NK-92 (cell line): Measurements from ENCODE around the gene UBE2M.
"Not testable (repeated sequence)": the region's sequence is repeated elsewhere in the genome, so short reads cannot be mapped to it uniquely, and the experiment has no call there.

ENCODE experiments used
- DNase-seq: peaks from one replicate; lab custom pipeline; 2025; ENCODE audit not compliant: unreplicated experiment; lab: John Stamatoyannopoulos, UW

Gene UBE2M

DNA sequence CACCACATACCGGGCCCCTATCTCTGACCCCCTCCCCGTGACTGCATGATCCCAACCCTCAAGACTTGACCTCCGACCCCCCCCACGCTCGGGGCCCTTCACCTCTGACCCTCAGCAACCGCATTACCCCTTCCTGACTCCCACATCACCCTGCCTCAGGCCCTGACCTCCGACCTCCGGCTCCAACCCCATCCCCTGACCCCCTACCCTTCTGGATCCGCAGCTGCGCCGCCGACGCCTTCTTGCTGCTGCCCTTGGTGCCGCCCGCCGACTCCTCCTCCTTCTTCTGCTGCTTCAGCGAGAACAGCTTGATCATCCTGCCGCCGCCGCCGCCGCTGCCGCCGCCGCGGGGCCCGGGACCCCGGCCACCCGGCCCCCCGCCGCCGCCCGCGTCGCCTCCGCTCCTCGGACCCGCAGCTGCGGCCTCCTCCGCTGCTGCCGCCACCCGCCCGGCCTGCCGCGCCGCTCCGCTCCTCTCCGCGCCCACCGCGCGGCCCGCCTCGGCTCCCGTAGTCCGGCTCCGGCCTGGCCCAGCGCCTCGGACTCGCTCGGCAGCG is at the start of gene UBE2M:
Gene UBE2M (minus strand): TSS at position 546 of the 557 bp plus-strand sequence. CDS start 230 bp downstream, at position 316.
- DNase-seq = no peak

DNA sequence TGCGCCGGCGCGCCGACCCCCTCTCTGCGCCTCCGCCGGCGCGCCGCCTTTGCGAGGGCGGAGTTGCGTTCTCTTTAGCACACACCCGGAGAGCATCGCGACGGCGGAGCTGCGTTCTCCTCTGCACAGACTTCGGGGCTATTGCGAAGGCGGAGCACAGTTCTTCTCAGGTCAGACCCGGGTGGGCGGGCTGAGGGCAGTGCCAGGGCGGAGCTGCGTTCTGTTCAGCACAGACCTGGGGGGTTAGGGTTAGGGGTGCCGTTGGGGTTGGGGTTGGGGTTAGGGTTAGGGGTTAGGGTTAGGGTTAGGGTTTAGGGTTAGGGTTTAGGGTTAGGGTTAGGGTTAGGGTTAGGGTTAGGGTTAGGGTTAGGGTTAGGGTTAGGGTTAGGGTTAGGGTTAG is 48.8 kb upstream of the UBE2M start:
- DNase-seq = not testable (repeated sequence)

- not testable (repeated sequence) for DNase-seq
Observed at GRCh38 chr19:58606251-58606896, 48.0 kb upstream of the UBE2M start.

DNA sequence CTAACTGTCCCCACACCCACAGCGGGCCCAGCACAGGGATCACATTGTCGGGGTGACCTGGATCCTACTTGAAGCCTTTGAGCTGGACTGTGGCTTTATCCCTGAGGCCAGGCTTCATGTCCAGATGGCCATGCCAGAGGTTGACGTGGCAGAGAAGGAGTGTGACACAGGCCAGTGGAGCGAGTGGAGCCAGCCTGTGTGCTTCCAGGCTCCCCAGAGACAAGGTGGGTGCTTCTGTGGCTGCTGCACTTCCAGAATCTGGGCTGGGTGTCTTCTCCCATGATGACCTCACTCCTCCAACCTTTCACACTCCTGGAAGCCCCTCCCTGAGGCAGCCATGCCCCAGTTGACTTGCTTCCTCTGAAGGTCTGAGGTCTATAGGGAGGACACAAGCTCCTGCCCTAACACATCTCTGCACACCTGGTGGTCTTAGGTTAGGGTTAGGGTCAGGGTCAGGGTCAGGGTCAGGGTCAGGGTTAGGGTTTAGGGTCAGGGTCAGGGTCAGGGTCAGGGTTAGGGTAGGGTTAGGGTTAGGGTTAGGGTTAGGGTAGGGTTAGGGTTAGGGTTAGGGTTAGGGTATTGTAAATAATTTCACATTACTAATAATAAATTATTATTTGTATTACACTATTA is 27.8 kb upstream of the UBE2M start:
- DNase-seq = no peak

DNA sequence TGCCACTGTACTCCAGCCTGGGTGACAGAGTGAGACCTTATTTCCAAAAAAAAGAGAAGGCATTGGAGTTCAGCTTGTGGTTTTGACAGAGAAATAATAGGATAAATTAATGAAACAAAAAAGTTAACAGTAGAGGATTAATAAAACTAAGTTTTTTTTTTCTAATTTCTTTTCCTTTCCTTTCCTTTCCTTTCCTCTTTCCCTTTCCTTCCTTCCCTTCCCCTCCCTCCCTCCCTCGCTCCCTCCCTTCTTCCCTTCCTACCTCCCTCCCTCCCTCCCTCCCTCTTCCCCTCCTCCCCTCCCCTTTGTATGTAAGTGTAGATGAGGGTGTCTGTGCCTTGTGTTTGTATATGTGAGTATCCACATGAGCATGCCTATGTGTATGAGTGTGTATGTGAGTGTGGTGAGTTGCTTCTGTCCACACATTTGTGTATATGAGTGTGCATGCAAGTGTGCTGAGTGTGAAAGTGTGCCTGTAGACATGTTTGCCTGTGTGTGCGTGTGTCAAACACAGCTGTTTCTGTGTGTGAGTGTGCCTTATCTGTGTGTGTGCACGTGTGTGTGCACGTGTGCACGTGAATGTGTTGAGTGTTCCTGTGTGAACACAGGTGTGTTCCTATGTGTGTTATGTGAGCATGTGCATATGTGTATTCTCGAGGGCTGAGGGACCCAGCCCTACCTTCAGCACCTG is 27.2 kb upstream of the UBE2M start:
- DNase-seq = no peak

DNA sequence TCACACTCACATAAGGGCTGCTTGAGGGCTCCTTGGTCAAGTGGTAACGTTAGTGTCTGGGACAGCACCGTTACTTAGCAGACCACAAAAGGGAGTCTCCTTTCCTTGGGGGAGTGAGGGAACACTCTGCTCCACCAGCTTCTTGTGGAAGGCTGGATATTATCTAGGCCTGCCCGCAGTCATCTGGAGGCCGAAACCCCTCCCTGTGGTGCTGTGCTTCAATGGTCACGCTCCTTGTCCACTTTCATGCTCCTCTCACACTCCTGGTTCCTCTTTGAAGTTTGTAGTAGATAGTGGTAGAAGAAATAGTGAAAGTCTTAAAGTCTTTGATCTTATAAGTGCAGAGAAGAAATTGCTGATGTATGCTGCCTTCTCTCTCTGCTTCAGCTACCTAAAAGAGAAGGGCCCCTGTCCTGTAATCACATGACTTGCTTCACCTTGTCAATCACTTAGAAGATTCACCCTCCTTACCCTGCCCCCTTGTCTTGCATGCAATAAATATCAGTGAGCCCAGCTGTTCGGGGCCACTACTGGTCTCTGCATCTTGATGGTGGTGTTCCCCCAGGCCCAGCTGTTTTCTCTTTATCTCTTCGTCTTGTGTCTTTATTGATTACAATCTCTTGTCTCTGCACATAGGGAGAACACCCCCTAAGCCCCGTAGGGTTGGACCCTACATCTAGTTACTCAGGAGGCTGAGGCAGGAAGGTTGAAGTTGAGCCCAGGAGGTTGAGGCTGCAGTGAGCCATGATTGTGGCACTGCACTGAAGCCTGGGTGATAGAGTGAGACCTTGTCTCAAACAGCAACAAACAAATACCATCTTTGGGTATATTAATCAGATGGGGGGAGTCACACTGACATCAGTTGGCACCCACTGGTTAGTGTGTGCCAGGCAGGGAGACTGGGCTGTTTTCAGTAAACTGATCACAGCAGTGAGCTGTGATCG is 26.4 kb upstream of the UBE2M start:
- no peak for DNase-seq

- no peak for DNase-seq
Observed at GRCh38 chr19:58582985-58583384, 24.6 kb upstream of the UBE2M start.

GRCh38 chr19:58581227-58582141 is 23.1 kb upstream of the UBE2M start:
- DNase-seq = no peak

GRCh38 chr19:58579473-58580142 is 21.2 kb upstream of the UBE2M start:
- DNase-seq = no peak

DNA sequence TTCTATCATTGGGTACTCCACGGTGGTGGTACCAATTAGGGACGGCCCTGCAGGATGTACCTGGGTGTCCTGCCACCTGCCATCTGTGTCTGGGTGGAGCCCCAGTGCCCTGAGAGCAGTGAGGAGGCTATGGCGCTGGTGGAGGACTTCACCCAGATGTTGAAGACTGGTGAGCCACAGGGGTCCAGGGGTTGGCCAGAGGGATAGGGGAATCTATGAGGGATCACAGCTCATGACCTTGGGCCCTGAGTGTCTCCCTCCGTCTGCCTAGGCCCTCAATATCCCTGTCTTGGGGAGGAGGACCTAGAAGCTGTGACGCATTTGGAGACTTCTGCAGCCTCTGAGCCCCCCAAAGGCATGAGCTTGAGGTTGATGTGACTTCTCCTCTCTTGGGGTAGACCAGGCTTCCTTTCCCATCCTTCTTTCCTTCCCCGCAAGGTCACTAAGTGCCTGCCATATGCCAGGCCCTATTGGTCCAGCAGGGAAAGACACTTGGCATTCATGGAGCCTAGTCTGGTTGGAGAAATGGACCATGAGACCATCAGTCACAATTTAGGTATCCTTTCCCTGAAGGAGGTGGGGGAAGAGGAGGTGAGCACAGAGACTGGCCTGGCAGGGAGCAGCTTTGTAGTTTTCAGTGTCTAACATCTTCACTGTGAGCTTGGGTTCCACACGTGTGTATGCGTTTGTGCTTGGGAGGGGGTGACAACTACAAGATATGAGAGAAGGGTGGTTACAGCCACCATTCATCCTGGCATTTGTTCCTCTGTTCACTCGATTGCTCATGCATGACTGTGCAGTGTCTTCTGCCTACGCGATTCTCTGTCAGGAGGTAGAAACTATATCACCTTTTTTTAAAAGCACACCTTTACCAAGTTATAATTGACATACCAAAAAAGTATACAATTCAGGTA is 19.9 kb upstream of the UBE2M start:
- DNase-seq = no peak

- not testable (repeated sequence) for DNase-seq
Observed at GRCh38 chr19:58577581-58577980, 19.2 kb upstream of the UBE2M start.

DNA sequence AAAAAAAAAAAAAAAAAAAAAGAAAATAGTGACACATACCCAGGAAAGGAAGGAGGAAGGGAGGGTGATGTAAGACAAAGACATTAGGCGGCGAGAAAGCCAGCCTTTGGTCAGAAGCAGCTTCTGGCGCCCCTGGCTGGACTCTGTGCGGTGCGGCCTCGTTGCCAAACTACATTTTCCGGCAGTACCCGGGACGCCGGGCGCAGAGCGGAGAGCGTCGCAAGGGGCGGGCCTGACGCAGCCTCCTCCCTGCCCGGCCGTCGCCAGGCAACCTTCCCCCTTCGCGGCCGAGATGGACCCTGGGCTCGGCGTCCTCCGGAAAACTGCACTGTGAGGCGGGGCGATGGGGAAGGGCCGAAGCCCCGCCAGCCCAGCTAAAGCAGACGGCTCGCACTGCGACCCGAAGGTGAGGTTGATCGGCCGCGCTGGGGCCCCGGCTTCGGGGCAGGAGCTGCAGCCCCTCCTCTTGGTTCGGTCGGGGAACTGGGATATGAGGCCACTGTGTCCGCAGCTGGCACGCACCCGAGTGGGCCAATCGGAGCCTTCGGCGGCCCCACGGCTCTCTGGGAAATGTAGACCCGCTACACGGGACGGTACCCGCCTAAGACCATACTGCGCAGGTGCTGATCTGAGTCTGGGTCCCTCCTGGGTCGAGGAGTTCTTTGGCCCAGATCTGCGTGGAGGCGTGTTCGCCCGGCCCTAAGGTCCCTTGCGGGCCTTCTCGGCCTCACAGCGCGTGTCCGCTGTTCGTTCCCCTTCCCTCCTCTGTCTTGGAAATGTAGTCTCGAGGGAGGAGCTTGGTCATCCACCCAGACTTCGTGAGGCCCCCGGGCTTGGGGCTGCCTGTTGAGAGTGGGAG is 17.0 kb upstream of the UBE2M start:
- DNase-seq = no peak

DNA sequence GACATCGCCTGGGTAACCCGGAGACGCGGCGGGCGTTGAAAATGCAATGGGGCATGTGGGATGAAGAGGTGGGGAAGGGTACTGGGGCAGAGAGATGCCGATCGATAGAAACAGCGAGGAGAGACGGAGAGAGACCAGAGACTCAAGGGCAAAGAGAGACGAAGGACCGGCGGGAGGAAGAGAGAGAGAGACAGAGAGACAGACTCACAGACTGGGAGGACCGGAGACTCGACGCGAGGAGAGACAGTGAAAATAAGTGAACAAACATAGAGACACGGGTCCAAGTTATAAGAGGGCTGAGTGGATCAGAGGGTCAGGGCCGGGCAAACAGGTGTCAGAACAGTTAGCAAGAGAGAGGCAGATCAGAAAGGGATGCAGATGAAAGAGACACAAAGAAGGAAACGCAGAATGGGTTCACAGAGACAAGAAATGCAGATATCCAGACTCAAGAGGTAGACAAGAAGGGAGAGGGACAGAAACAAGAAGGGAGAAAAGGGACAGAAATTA is 15.3 kb upstream of the UBE2M start:
- DNase-seq = no peak

- no peak for DNase-seq
Observed at GRCh38 chr19:58572818-58573657, 14.6 kb upstream of the UBE2M start, which contains the start of gene MZF1. TSS of gene MZF1 (minus strand) at chr19:58573335. CDS start at chr19:58571389, 1,946 bp downstream.

DNA sequence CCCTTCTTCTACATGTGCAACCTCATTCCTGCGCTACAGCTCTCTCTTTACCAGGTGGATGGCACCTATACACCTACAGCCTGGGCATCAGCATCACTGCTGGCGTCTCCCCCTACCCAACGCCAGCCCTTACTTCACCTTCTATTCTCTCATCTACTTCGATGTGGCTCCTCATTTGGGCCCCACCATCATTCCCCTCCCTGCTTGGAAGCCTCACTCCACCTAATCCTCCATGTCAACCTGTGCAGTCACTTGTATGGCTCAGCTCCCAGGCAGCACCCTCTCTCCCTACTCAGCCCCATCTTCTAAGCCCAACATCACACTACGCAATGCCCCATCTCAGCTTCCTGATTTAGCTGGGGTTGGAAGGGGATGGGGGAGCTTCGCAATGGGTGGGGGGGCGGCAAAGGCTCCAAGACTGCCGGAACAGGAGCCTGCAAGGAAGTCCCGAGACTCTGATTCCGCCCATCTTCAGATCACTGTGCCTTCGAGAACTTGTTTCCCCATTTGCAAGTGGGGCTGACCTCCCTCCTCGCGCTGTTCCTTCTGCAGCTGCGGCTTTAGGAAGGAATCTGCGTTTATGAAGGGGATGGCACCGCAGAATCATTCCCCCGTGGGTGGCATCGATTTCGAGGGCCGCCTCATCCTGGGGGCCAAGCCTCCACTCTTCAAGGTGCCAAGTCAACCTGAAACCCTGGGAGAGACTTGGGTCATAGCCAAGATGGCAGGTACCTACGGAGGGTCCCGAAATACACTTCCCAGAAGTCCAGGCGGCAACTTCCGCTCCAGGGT is 13.8 kb upstream of the UBE2M start:
- no peak for DNase-seq
